GM23248 (cell line): ENCODE results near the gene NFX1. TPM values are rescaled to one million over a fixed set of nuclear protein-coding genes. Genes with fewer than 3 reads are reported as not detected.
"Not testable (repeated sequence)": the region's sequence is repeated elsewhere in the genome, so short reads cannot be mapped to it uniquely, and the experiment has no call there.

Source experiments
- DNase-seq: peaks from one replicate; pipeline ENCODE4 v3.0.0-alpha.2; 2015
- H2AFZ ChIP-seq: fragments of 200-600 bp; sonication (generic); 2 replicates; pipeline ENCODE4 v1.6.1; 2016; ENCODE audit warnings: antibody characterized with exemption
- H3F3A ChIP-seq: fragments of 200-600 bp; sonication (generic); 2 replicates; pipeline ENCODE4 v1.6.1; 2016; ENCODE audit warnings: mild to moderate bottlenecking, antibody characterized with exemption, mixed run types; ENCODE audit not compliant: insufficient read depth
- H3K27ac ChIP-seq: fragments of 200-600 bp; sonication (generic); 2 replicates; pipeline ENCODE4 v1.5.1; 2016; ENCODE audit warnings: mild to moderate bottlenecking
- H3K27me3 ChIP-seq: fragments of 200-600 bp; sonication (generic); replicated peaks from 2 replicates; pipeline ENCODE4 v1.6.1; 2016; ENCODE audit warnings: mild to moderate bottlenecking; ENCODE audit not compliant: insufficient read depth
- H3K36me3 ChIP-seq: fragments of 200-600 bp; sonication (generic); 2 replicates; pipeline ENCODE4 v1.6.1; 2016; ENCODE audit warnings: low read depth, mild to moderate bottlenecking
- H3K4me1 ChIP-seq: fragments of 200-600 bp; sonication (generic); 2 replicates; pipeline ENCODE4 v1.6.1; 2016; ENCODE audit warnings: mild to moderate bottlenecking; ENCODE audit not compliant: insufficient read depth
- H3K4me2 ChIP-seq: fragments of 200-600 bp; sonication (generic); one replicate; pipeline ENCODE4 v1.6.1; 2016; ENCODE audit warnings: mild to moderate bottlenecking; ENCODE audit not compliant: unreplicated experiment
- H3K4me3 ChIP-seq: fragments of 200-600 bp; sonication (generic); 2 replicates; pipeline ENCODE4 v1.5.1; 2016; ENCODE audit warnings: mild to moderate bottlenecking
- H3K79me2 ChIP-seq: fragments of 200-600 bp; sonication (generic); 2 replicates; pipeline ENCODE4 v1.6.1; 2016; ENCODE audit warnings: mild to moderate bottlenecking; ENCODE audit not compliant: insufficient read depth
- H3K9ac ChIP-seq: fragments of 200-600 bp; sonication (generic); 2 replicates; pipeline ENCODE4 v1.6.1; 2016; ENCODE audit warnings: mild to moderate bottlenecking
- H3K9me2 ChIP-seq: fragments of 200-600 bp; sonication (generic); 2 replicates; pipeline ENCODE4 v1.6.1; 2016; ENCODE audit warnings: mixed run types, mild to moderate bottlenecking, moderate library complexity; ENCODE audit not compliant: insufficient read depth
- H3K9me3 ChIP-seq: fragments of 200-600 bp; sonication (generic); one replicate; pipeline ENCODE4 v1.6.1; 2017; ENCODE audit warnings: low read depth
- H4K20me1 ChIP-seq: fragments of 200-600 bp; sonication (generic); 2 replicates; pipeline ENCODE4 v1.6.0; 2016; ENCODE audit not compliant: insufficient read depth
- EZH2 ChIP-seq: fragments of 200-600 bp; sonication (generic); IDR thresholded peaks from 2 replicates; pipeline ENCODE4 v1.6.1; 2018; ENCODE audit warnings: antibody characterized with exemption, mild to moderate bottlenecking; ENCODE audit not compliant: insufficient read depth, poor library complexity, severe bottlenecking
- EZH2phosphoT487 ChIP-seq: fragments of 200-600 bp; sonication (generic); IDR thresholded peaks from 2 replicates; pipeline ENCODE4 v1.6.1; 2018; ENCODE audit warnings: antibody characterized with exemption, moderate library complexity, mild to moderate bottlenecking, low read depth; ENCODE audit not compliant: insufficient read depth
- WGBS, 2 experiments: methylation state at CpG; one replicate each; pipeline ENCODE4 v1.1.6; 2015 to 2017; ENCODE audit warnings: low lambda C conversion rate in 2 of 2, low coverage in 1 of 2; ENCODE audit errors: missing lambda C conversion rate in 2 of 2; 5-methylcytosine and 5-hydroxymethylcytosine counted together
- in situ Hi-C: fragments of 300-500 bp; cut with MboI; formaldehyde crosslinking; loops from 2 replicates; pipeline ENCODE4 v1.15.0; 2020
- polyA plus RNA-seq: library from polyadenylated mRNA; unstranded; fragments of >200 nt; fragmentation: Nextera tagmentation; extraction: Ambion mirVana; gene quantifications from 2 replicates; pipeline ENCODE4 v1.2.1, GENCODE V29; 2016
- total RNA-seq: library from RNA; depleted of rRNA; stranded (reverse); fragments of >200 nt; shearing (Covaris generic); gene quantifications from 2 replicates; pipeline ENCODE4 v1.2.3, GENCODE V29; 2014

NFX1 gene
- total and polyA plus RNA-seq, 2 experiments from 2014 or later: 23.8 to 28.1 TPM

DNA sequence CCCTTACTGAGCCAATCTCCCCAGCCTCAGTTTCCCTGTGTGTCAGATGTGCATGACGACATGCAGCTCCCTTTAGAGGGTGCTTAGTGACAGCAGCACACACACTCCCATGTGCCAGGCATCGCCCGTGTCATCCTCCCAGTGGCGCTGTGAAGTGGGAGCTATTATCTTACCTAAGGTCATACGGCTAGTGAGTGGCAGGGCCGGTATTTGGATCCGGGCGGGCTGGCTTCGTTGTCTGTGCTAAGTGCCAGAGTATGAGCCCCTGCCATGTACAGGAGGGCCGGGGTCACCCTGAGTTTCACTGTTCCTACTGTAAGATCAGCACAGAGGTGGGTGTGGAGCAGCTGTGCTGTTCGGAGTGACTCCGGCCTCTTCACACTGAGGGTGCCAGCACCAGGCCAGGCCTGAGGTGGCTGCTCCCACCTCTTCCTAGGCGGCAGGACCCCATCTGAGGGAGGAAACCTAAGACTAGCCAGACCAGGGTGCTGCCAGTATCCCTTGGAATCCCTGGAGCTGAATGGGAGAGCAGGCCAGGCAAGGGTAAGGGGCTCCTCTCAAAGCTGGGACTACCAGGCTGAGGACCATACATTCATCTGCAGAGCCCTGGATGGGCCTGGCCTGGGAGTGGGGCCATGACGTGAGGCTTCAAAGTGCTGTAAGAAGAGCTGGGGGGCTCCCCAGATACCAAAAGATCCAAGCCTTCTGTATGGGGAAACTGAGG lies 89.5 kb downstream of the NFX1 start:
- Histone ChIP-seq H3K9me2 (no peaks in the 10 kb centered on the region), H3K36me3 (no peaks in the 10 kb centered on the region), H2AFZ (no peak overlapping the region), H3K27me3 (no peaks in the 10 kb centered on the region), H3K9me3 (no peaks in the 10 kb centered on the region), H3K9ac (no peak overlapping the region), H3K4me1 (0 out of 2 replicates have a peak, but pooled peaks cover 3% of the 10 kb centered on the region), H3F3A (no peaks in the 10 kb centered on the region), H3K27ac (no peak overlapping the region), H4K20me1 (no peaks in the 10 kb centered on the region), H3K79me2 (no peaks in the 10 kb centered on the region), H3K4me2 (no peak overlapping the region), H3K4me3 (no peak overlapping the region)
- DNase-seq: no peak
- TF ChIP-seq EZH2 (no peak), EZH2phosphoT487 (no peak)
- 85% methylated on average over 14 of the region's 14 CpGs for WGBS, 2 experiments
- in situ Hi-C loops: no loop called here

DNA sequence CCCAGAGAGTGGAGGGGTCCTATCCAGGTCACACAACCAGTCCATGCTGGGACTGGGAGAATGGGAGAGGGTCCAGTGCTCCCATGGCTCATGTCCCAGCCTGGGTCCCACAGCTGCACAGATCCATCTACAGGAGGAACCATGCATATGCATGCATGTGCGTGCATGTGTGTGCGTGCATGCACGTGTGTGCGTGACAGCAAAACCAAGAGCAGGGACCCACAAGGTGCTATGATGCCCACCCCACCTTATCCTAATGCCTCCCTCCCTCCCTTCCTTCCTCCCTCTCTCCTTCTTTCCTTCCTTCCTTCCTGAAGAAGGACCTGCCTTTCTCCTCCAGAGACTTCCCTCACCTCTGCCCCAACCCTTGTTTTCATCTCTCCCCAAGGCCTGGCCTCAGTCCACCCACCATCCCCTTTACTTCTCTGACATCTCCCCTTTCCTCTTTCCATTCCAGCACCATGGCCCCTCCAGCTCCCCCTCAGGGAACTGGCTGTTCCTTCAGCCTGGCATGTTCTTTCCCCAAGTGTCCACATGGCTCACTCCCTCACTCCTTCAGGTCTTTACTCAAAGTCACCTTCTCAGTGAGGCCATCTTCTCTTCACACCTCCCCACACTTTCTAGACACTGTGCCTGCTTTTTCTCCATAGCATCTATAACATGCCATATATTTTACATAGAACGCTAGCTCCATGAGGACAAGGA lies 90.2 kb downstream of the NFX1 start:
- H3F3A ChIP-seq: no peaks in the 10 kb centered on the region
- no peaks in the 10 kb centered on the region for H3K79me2 ChIP-seq
- no peak overlapping the region for H2AFZ ChIP-seq
- no peaks in the 10 kb centered on the region for H3K4me1 ChIP-seq
- in situ Hi-C loops: no loop called here
- H3K27me3 ChIP-seq: no peaks in the 10 kb centered on the region
- no peak for DNase-seq
- H3K4me3 ChIP-seq: no peak overlapping the region
- H3K9me3 ChIP-seq: no peaks in the 10 kb centered on the region
- H4K20me1 ChIP-seq: no peaks in the 10 kb centered on the region
- no peak overlapping the region for H3K4me2 ChIP-seq
- no peak overlapping the region for H3K9ac ChIP-seq
- WGBS, 2 experiments: 78 to 79% methylated on average over 5 of the region's 5 CpGs
- no peaks in the 10 kb centered on the region for H3K9me2 ChIP-seq
- H3K36me3 ChIP-seq: no peaks in the 10 kb centered on the region
- TF ChIP-seq EZH2phosphoT487 (no peak), EZH2 (no peak)
- no peak overlapping the region for H3K27ac ChIP-seq

DNA sequence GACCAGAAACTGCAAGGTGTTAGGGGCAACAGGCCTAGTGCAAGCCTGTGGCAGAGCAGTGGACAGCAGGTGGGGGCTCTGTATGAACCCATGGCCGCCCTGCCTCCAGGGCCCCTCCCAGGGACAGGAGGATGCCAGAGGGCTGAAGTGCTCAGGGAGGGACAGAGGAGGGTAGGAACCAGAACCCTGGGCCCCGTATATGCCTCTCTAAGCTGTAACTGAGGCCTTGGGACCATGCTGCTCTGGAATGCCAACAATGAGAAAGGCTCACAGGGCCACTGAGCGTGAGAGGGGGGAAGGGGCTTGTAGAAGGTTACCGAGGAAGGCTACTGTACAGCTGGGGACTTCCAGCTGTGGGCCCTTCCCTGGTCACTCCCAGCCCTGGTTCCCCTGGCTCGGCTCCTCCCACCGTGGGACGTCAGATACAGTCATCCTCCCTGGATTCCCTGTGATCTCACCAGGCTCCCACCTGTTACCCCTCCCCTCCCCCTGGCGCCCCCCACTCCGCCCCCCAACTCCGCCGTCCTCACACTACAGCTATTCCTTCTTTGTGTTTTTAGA lies 91.0 kb downstream of the NFX1 start:
- Histone ChIP-seq H3K4me3 (no peak overlapping the region), H3F3A (no peaks in the 10 kb centered on the region), H3K36me3 (no peaks in the 10 kb centered on the region), H3K27ac (no peak overlapping the region), H3K79me2 (no peaks in the 10 kb centered on the region), H3K9me3 (no peaks in the 10 kb centered on the region), H3K4me2 (no peak overlapping the region), H3K9ac (no peak overlapping the region), H3K27me3 (no peaks in the 10 kb centered on the region), H4K20me1 (no peaks in the 10 kb centered on the region), H2AFZ (no peak overlapping the region), H3K4me1 (no peaks in the 10 kb centered on the region), H3K9me2 (no peaks in the 10 kb centered on the region)
- 43 to 46% methylated on average over 7 to 11 of the region's 11 CpGs for WGBS, 2 experiments
- no peak for DNase-seq
- in situ Hi-C loops: no loop called here
- TF ChIP-seq EZH2phosphoT487: no peak

DNA sequence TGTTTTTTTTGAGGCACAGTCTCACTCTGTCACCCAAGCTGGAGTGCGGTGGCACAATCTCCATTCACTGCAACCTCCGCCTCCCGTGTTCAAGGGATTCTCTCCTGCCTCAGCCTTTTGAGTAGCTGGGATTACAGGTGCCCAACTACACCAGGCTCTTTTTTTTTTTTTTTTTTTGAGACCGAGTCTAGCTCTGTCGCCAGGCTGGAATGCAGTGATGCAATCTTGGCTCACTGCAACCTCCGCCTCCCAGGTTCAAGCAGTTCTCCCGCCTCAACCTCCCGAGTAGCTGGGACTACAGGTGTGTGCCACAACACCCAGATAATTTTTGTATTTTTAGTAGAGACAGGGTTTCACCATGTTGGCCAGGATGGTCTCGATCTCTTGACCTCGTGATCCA lies 92.1 kb downstream of the NFX1 start:
- 75 to 82% methylated on average over 8 to 10 of the region's 10 CpGs for WGBS, 2 experiments
- H3K4me1 ChIP-seq, DNase-seq, H3K27me3 ChIP-seq, H3K36me3 ChIP-seq, H3K79me2 ChIP-seq, H3K27ac ChIP-seq, H3K9me2 ChIP-seq, H3K4me2 ChIP-seq, H4K20me1 ChIP-seq, in situ Hi-C loops, H3K9me3 ChIP-seq, H3F3A ChIP-seq, H3K9ac ChIP-seq, H2AFZ ChIP-seq, H3K4me3 ChIP-seq: not testable (repeated sequence)

DNA sequence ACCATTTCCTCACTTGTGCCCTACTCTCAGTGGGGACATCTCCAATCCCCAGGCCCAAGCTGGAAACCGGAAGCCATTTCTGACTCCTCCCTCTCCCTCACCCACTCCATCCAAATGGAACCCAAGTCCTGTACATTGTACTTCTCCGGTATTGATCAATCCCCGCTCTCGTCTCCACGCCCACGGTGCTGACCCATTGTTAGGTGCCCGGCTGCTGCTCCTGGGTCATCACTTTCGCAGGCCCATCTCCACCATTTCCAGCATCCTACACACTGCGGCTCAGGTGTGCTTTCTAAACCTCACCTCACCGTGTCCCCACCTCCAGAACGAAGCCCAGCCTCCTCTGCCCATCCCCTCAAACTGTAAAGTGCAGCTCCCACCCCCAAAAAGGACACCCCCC lies 93.1 kb downstream of the NFX1 start:
- H4K20me1 ChIP-seq, H3K27ac ChIP-seq, DNase-seq, H3K79me2 ChIP-seq, in situ Hi-C loops, H3F3A ChIP-seq, H3K9me2 ChIP-seq, H3K4me1 ChIP-seq, H3K27me3 ChIP-seq, H3K9ac ChIP-seq, H3K36me3 ChIP-seq, H3K4me3 ChIP-seq, H3K9me3 ChIP-seq, H3K4me2 ChIP-seq, H2AFZ ChIP-seq: not testable (repeated sequence)
- WGBS, 2 experiments: 79 to 80% methylated on average over 10 to 11 of the region's 11 CpGs

DNA sequence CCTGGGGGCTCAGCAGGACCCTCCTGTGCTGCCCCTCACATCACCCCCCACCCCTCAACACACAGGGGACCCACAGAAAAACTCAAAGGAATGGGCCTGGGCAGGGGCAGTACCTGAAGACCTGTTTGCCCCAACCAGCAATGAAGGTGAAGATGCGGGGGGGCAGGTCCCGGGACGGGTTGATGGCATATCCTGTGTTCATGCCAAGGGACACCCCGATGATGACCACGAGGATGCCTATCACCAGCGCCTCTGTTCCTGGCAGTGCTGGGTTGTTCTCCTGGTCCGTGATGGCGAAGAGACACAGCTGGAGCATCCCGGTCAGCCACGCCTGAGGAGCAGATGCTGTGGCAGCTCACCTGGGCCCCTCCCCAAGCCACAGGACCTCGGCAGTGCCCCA lies 95.2 kb downstream of the NFX1 start:
- in situ Hi-C loops, H3K9ac ChIP-seq, H3K79me2 ChIP-seq, H3K27me3 ChIP-seq, H2AFZ ChIP-seq, H3K36me3 ChIP-seq, H3K9me3 ChIP-seq, H3F3A ChIP-seq, H3K9me2 ChIP-seq, H3K4me2 ChIP-seq, H3K4me1 ChIP-seq, H3K4me3 ChIP-seq, H4K20me1 ChIP-seq, H3K27ac ChIP-seq, DNase-seq: not testable (repeated sequence)
- 82 to 86% methylated on average over 11 of the region's 11 CpGs for WGBS, 2 experiments
